ENCODE measurements around the gene FAM228B.

DNA sequence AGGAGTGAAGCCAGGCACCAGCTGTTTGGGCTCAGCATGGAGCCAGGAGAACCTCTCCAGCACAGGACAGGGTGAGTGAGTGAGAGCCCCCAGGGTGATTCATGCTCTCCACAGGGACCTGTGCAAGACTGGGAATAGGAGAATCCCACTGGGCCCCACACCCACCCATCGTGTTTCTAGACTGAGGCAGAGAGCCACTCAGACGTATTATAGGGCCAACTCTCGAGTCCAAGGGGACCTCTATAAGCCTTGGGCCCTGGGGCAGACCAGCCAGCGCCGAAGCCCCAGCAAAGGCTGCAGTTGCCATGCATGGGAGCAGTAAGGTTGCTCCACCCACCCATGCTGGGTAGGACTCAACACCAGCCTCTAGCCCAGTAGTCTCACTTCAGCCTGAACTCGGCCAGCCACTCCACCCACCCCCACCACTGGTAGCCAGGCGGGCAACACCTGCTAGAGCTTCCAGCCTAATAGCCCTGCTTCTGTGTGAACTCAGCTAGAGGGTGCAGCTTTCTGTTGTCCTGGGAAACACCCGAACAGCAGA lies 19.1 kb upstream of the FAM228B start:
- TF ChIP-seq, protein P1, sequence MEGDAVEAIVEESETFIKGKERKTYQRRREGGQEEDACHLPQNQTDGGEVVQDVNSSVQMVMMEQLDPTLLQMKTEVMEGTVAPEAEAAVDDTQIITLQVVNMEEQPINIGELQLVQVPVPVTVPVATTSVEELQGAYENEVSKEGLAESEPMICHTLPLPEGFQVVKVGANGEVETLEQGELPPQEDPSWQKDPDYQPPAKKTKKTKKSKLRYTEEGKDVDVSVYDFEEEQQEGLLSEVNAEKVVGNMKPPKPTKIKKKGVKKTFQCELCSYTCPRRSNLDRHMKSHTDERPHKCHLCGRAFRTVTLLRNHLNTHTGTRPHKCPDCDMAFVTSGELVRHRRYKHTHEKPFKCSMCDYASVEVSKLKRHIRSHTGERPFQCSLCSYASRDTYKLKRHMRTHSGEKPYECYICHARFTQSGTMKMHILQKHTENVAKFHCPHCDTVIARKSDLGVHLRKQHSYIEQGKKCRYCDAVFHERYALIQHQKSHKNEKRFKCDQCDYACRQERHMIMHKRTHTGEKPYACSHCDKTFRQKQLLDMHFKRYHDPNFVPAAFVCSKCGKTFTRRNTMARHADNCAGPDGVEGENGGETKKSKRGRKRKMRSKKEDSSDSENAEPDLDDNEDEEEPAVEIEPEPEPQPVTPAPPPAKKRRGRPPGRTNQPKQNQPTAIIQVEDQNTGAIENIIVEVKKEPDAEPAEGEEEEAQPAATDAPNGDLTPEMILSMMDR (IDR thresholded peaks at IDR 0.05; ENCODE audit: insufficient read depth, low read length): no peak
- TF ChIP-seq POLR2AphosphoS5 (IDR thresholded peaks at IDR 0.05; ENCODE audit: low read depth): no peak

All from HL-60 (cell line).